Stimulated activated memory B cell treated with anti-CD40 and anti-IgM and Interleukin-4, amounts not matched to agents 10 μg/mL and 1 μg/mL and 100 μg/mL, for 72 hours (primary cell): ENCODE data around the gene NOXA1.

Source experiments
- ATAC-seq: fragments of 150-1000 bp; cut with Tn5 transposase; 2 replicates; pipeline ENCODE4 v1.10.0; 2021
- H3K27ac Mint-ChIP-seq: one replicate; pipeline ENCODE4 v1.8.0; 2022; ENCODE audit warnings: mild to moderate bottlenecking, mixed read lengths
- H3K27me3 Mint-ChIP-seq: one replicate; pipeline ENCODE4 v1.8.0; 2022; ENCODE audit warnings: mixed read lengths
- H3K36me3 Mint-ChIP-seq: one replicate; pipeline ENCODE4 v1.8.0; 2022; ENCODE audit warnings: mixed read lengths
- H3K4me1 Mint-ChIP-seq: one replicate; pipeline ENCODE4 v1.8.0; 2022; ENCODE audit warnings: mixed read lengths
- H3K4me3 Mint-ChIP-seq: one replicate; pipeline ENCODE4 v1.8.0; 2022; ENCODE audit warnings: mild to moderate bottlenecking, moderate library complexity, mixed read lengths
- H3K9me3 Mint-ChIP-seq: one replicate; pipeline ENCODE4 v1.8.0; 2022; ENCODE audit warnings: mixed read lengths

NOXA1 gene

GRCh38 chr9:137456864-137457405, 33.7 kb downstream of the NOXA1 start:
- Mint-ChIP-seq H3K4me1 (peaks cover 55% of the 10 kb centered on the region), H3K9me3 (peaks cover 4% of the 10 kb centered on the region), H3K4me3 (no peak overlapping the region), H3K27ac (no peak overlapping the region), H3K36me3 (peaks cover 20% of the 10 kb centered on the region), H3K27me3 (no peaks in the 10 kb centered on the region)
- no peak for ATAC-seq

GRCh38 chr9:137457406-137458193, 34.4 kb downstream of the NOXA1 start:
- Mint-ChIP-seq H3K27ac (no peak overlapping the region), H3K9me3 (no peaks in the 10 kb centered on the region), H3K27me3 (no peaks in the 10 kb centered on the region), H3K4me1 (peaks cover 50% of the 10 kb centered on the region), H3K4me3 (peak overlapping the region; percentile 69), H3K36me3 (peaks cover 14% of the 10 kb centered on the region)
- no peak for ATAC-seq

- no peaks in the 10 kb centered on the region for H3K27me3 Mint-ChIP-seq
- peaks cover 14% of the 10 kb centered on the region for H3K36me3 Mint-ChIP-seq
- peak; percentile 5 for ATAC-seq
- H3K27ac Mint-ChIP-seq: no peak overlapping the region
- H3K4me1 Mint-ChIP-seq: peaks cover 48% of the 10 kb centered on the region
- peak overlapping the region; percentile 47 for H3K4me3 Mint-ChIP-seq
- no peaks in the 10 kb centered on the region for H3K9me3 Mint-ChIP-seq
Observed at GRCh38 chr9:137458194-137459151, 35.3 kb downstream of the NOXA1 start.

GRCh38 chr9:137459152-137459600, 36.0 kb downstream of the NOXA1 start, which contains the start of gene NSMF:
TSS of gene NSMF (minus strand) at chr9:137459334. CDS start at chr9:137459102, 232 bp downstream.
- Mint-ChIP-seq H3K27me3 (no peaks in the 10 kb centered on the region), H3K36me3 (peaks cover 14% of the 10 kb centered on the region), H3K27ac (peak within 1 kb of the TSS; percentile 62), H3K4me3 (peak within 1 kb of the TSS; percentile 65), H3K9me3 (no peaks in the 10 kb centered on the region), H3K4me1 (peaks cover 44% of the 10 kb centered on the region)
- peak; percentile 84 for ATAC-seq

GRCh38 chr9:137459601-137460362, 36.6 kb downstream of the NOXA1 start:
- Mint-ChIP-seq H3K27me3 (no peaks in the 10 kb centered on the region), H3K36me3 (peaks cover 14% of the 10 kb centered on the region), H3K4me3 (peak overlapping the region; percentile 65), H3K9me3 (no peaks in the 10 kb centered on the region), H3K4me1 (peaks cover 37% of the 10 kb centered on the region), H3K27ac (peak overlapping the region; percentile 62)
- ATAC-seq: no peak

GRCh38 chr9:137460363-137461315, 37.4 kb downstream of the NOXA1 start:
- peak overlapping the region; percentile 26 for H3K4me3 Mint-ChIP-seq
- ATAC-seq: no peak
- H3K9me3 Mint-ChIP-seq: no peaks in the 10 kb centered on the region
- H3K4me1 Mint-ChIP-seq: peaks cover 32% of the 10 kb centered on the region
- H3K36me3 Mint-ChIP-seq: peaks cover 13% of the 10 kb centered on the region
- peak overlapping the region; percentile 77 for H3K27ac Mint-ChIP-seq
- H3K27me3 Mint-ChIP-seq: no peaks in the 10 kb centered on the region

GRCh38 chr9:137461316-137461662, 38.1 kb downstream of the NOXA1 start:
- H3K36me3 Mint-ChIP-seq: peaks cover 7% of the 10 kb centered on the region
- H3K27ac Mint-ChIP-seq: peak overlapping the region; percentile 77
- no peak for ATAC-seq
- H3K9me3 Mint-ChIP-seq: no peaks in the 10 kb centered on the region
- peaks cover 26% of the 10 kb centered on the region for H3K4me1 Mint-ChIP-seq
- no peaks in the 10 kb centered on the region for H3K27me3 Mint-ChIP-seq
- peak overlapping the region; percentile 26 for H3K4me3 Mint-ChIP-seq

- peak overlapping the region; percentile 77 for H3K27ac Mint-ChIP-seq
- H3K9me3 Mint-ChIP-seq: no peaks in the 10 kb centered on the region
- peaks cover 23% of the 10 kb centered on the region for H3K4me1 Mint-ChIP-seq
Observed at GRCh38 chr9:137461663-137462395, 38.6 kb downstream of the NOXA1 start.

GRCh38 chr9:137462396-137462985, 39.3 kb downstream of the NOXA1 start:
- Mint-ChIP-seq H3K36me3 (no peaks in the 10 kb centered on the region), H3K27ac (peak overlapping the region; percentile 77), H3K9me3 (no peaks in the 10 kb centered on the region), H3K4me3 (peak overlapping the region; percentile 62), H3K4me1 (peaks cover 16% of the 10 kb centered on the region), H3K27me3 (no peaks in the 10 kb centered on the region)
- ATAC-seq: no peak

More at GRCh38 chr9:137461663-137462395, 38.6 kb downstream of the NOXA1 start:
- Mint-ChIP-seq H3K27me3 (no peaks in the 10 kb centered on the region), H3K36me3 (peaks cover 4% of the 10 kb centered on the region), H3K4me3 (peak overlapping the region; percentile 62)
- ATAC-seq: peak; percentile 82

- peaks cover 14% of the 10 kb centered on the region for H3K4me1 Mint-ChIP-seq
- H3K9me3 Mint-ChIP-seq: no peaks in the 10 kb centered on the region
- no peak overlapping the region for H3K27ac Mint-ChIP-seq
- peak overlapping the region; percentile 43 for H3K4me3 Mint-ChIP-seq
- no peaks in the 10 kb centered on the region for H3K36me3 Mint-ChIP-seq
- no peaks in the 10 kb centered on the region for H3K27me3 Mint-ChIP-seq
- ATAC-seq: no peak
Observed at GRCh38 chr9:137462986-137463930, 40.1 kb downstream of the NOXA1 start.

GRCh38 chr9:137463931-137464290, 40.7 kb downstream of the NOXA1 start:
- Mint-ChIP-seq H3K27ac (no peak overlapping the region), H3K36me3 (no peaks in the 10 kb centered on the region), H3K9me3 (no peaks in the 10 kb centered on the region), H3K27me3 (no peaks in the 10 kb centered on the region), H3K4me1 (peaks cover 14% of the 10 kb centered on the region), H3K4me3 (no peak overlapping the region)
- no peak for ATAC-seq

GRCh38 chr9:137464291-137464999, 41.3 kb downstream of the NOXA1 start:
- Mint-ChIP-seq H3K9me3 (no peaks in the 10 kb centered on the region), H3K27ac (no peak overlapping the region), H3K36me3 (no peaks in the 10 kb centered on the region), H3K4me3 (no peak overlapping the region), H3K4me1 (peaks cover 13% of the 10 kb centered on the region), H3K27me3 (no peaks in the 10 kb centered on the region)
- no peak for ATAC-seq
